Mesodermal cell (in vitro differentiated cells): ENCODE data around the gene RRAS. TPM values are rescaled to one million over a fixed set of nuclear protein-coding genes. Genes with fewer than 3 reads are reported as not detected.
A peak's percentile ranks its signal among the peaks of the same experiment; 100 is the strongest.

Experiments used
- H3K27ac ChIP-seq: 2 replicates; pipeline ENCODE4 v1.7.0; 2013; ENCODE audit warnings: mild to moderate bottlenecking, low read depth, low read length, moderate library complexity; ENCODE audit not compliant: severe bottlenecking
- H3K36me3 ChIP-seq: 2 replicates; pipeline ENCODE4 v1.7.1; 2013; ENCODE audit warnings: mild to moderate bottlenecking, low read length, moderate library complexity; ENCODE audit not compliant: control insufficient read depth, insufficient read depth
- H3K4me1 ChIP-seq: one replicate; pipeline ENCODE4 v1.7.1; 2013; ENCODE audit warnings: mild to moderate bottlenecking, low read length; ENCODE audit not compliant: insufficient read depth, control insufficient read depth, poor library complexity, severe bottlenecking
- H3K4me3 ChIP-seq: 2 replicates; pipeline ENCODE4 v1.7.0; 2013; ENCODE audit warnings: low read length, control low read depth, mild to moderate bottlenecking; ENCODE audit not compliant: insufficient read depth, poor library complexity, severe bottlenecking; ENCODE audit errors: extremely low read depth
- H3K9me3 ChIP-seq: 2 replicates; pipeline ENCODE4 v1.7.1; 2013; ENCODE audit warnings: mild to moderate bottlenecking, low read length, moderate library complexity; ENCODE audit not compliant: control insufficient read depth
- WGBS, 2 experiments: methylation state at CpG; one replicate each; pipeline ENCODE4 v1.1.5; 2013; ENCODE audit warnings: missing lambda C conversion rate in 2 of 2; ENCODE audit not compliant: insufficient coverage in 2 of 2; 5-methylcytosine and 5-hydroxymethylcytosine counted together
- polyA plus RNA-seq, 2 experiments: library from polyadenylated mRNA; stranded (reverse); fragments of 50-300 nt; gene quantifications; one replicate each; pipeline ENCODE4 v1.2.3, GENCODE V29; 2013

Gene RRAS
- polyA plus RNA-seq (2013, experiment 1 of 2) = 103 TPM
- 83.2 TPM for polyA plus RNA-seq (2013, experiment 2 of 2)

DNA sequence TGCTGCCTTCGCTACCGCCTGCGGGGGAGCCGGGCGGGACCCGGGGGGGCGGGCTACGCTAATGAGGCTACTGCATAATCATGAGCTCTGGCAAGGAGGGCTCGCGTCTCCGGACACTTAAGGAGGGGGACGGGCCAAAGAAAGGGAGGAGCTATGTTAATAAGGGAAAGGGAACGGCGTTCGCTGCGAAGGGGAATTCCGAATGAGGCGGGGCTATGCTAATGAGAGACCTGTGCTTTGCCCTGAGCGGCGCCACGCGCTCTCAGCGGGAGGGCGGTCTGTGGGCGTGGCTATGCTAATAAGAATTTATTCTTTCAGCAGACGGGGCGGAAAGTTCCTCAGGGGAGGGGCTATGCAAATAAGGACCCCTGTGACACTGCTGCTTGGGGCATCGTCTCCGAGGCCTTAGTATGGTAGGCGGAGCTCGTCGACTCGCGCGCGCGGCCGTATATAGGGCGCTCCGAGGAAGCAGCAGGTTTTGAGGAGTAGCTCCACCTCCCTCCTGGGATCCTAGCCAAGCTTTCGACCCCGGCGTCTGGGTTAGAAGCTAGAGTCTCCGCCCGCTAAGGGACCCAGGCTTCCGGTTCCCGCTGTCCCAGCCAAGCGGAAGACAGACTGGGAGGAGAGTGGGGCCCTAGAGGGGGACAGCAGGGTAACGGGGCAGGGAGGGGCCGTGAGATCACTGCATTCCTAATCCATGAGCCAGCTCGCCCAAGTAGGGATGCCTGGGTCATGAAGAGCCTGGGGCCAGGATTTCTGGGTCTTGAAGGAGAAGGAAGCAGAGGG is at the start of gene RRAS:
Gene RRAS (minus strand): TSS at position 31 of the 786 bp plus-strand sequence. CDS start 45 bp downstream, outside the sequence.
- peaks cover 19% of the 10 kb centered on the region for H3K36me3 ChIP-seq
- peak within 1 kb of the TSS; percentile 100 for H3K27ac ChIP-seq
- no peaks in the 10 kb centered on the region for H3K9me3 ChIP-seq
- peaks cover 43% of the 10 kb centered on the region for H3K4me1 ChIP-seq
- peak within 1 kb of the TSS; percentile 99 for H3K4me3 ChIP-seq
- 0% methylated on average over 43 to 46 of the region's 51 CpGs for WGBS, 2 experiments

DNA sequence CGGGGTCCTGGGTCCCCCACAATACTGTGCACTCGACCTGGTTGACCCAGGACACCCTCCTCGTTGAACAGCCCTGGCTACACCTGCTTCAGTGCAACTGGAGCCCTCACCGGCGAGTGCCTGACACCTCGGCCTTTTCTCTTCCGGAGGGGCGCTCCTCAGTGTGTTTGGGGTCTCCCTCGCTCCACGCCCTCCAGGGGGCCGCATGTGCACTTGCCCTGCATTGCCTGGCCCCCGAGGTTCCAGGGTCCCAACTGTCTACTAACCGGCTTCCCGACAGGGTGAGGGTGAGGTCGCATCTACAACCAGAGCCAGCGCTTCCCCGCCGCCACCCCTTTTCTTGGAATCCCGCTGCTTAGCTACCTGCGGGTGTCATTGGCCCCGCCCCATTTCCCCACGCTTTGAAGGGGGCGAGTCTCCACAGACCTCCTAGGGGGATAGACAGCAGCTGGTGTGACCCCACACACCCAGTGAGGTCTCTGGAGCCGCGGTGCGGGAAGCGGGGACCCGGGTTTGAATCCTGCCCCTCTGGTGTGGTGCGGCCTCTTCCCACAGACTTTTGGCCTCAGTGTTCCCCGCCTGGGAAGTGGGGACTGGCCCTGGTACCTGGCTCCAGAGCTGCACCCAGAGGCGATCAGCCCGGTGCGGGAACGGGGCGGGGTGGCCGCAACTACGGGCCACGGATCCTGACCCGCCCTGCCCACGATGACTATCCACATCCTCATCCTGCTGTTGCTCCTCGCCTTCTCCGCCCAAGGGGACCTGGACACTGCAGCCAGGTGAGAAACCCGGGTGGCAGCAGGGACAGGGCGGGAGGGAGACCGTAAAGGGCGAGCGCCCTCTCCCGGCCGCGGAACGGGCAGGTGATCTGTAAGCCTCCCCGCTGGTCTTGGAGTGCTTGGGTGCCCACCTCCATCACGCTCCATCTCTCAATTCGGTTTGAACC is 49.5 kb upstream of the RRAS start, which contains the start of gene ADM5:
Gene ADM5 (plus strand): TSS at position 462 of the 946 bp plus-strand sequence. CDS start 244 bp downstream, at position 706.
- Histone ChIP-seq H3K4me3 (peak within 1 kb of the TSS; percentile 41), H3K27ac (no peak within 1 kb of the TSS)

DNA sequence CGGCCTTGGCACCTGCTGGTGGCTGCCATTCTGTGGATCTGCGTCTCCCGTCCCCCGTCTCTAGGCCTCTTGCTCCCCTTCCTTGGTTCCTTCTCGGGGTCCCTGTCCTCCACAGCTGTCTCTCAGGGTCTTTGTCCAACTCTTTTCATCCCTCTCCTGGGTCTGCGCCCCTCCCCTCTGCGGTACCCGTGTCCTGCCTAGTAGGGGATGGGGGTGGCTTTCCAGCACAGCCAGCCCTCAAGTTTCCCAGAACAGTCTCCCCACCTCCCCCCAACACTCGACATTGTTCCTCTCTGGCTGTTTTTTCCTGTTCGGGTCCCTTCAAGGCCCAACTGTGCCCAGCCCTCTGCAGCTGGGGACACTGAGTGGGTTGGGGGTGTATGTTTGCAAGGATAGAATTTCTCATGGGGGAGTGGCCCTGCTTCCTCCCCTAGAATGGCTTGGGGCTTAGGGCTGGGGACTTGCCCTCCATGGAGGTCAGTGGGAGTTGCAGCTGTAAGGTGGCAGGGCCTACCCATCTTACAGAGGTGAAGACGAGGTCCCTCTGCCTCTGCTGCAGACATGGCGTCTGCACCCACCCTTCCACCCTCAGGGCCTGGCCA is 48.7 kb upstream of the RRAS start:
- Histone ChIP-seq H3K4me3 (no peak overlapping the region), H3K9me3 (no peaks in the 10 kb centered on the region), H3K4me1 (peaks cover 5% of the 10 kb centered on the region), H3K27ac (no peak overlapping the region), H3K36me3 (peaks cover 57% of the 10 kb centered on the region)
- 92 to 96% methylated on average over 6 of the region's 12 CpGs for WGBS, 2 experiments

More for the DNA sequence above, 49.5 kb upstream of the RRAS start, which contains the start of gene ADM5:
- peaks cover 50% of the 10 kb centered on the region for H3K36me3 ChIP-seq
- peaks cover 5% of the 10 kb centered on the region for H3K4me1 ChIP-seq
- H3K9me3 ChIP-seq = no peaks in the 10 kb centered on the region
- 95 to 96% methylated on average over 40 to 53 of the region's 54 CpGs for WGBS, 2 experiments

DNA sequence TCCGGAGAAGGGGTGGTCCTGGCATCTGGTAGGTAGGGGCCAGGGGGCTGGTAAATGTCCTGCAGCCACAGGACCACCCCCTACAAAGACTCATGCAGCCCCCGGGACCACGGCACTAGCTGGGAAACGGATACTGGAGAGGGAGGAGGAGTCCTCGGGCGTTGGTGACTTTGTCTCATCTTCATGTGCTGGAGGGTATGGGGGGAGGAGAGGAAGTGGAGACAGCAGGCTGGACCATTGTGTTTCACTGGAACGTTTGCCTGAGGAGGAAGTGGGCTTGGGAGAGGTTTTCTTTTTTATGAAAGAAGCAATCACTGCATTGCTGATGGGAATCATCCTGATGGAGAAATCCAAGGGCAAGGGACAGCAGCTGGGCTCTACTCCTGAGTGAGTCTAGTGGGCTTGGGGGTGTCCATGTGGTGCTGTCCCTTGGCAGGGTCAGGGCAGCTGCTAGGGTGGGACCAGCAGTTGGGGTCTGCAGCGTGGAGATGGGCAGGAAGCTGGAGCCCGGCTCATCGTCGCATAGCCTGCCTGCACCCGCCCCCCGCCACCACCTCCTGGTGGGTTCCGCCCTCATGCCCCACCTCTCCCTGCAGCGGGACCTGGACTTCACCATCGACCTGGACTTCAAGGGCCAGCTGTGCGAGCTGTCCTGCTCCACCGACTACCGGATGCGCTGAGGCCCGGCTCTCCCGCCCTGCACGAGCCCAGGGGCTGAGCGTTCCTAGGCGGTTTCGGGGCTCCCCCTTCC is 47.8 kb upstream of the RRAS start:
- Histone ChIP-seq H3K4me3 (no peak overlapping the region), H3K9me3 (no peaks in the 10 kb centered on the region), H3K27ac (peak overlapping the region; percentile 10), H3K4me1 (peaks cover 5% of the 10 kb centered on the region), H3K36me3 (peaks cover 66% of the 10 kb centered on the region)
- 87 to 94% methylated on average over 7 to 17 of the region's 26 CpGs for WGBS, 2 experiments

DNA sequence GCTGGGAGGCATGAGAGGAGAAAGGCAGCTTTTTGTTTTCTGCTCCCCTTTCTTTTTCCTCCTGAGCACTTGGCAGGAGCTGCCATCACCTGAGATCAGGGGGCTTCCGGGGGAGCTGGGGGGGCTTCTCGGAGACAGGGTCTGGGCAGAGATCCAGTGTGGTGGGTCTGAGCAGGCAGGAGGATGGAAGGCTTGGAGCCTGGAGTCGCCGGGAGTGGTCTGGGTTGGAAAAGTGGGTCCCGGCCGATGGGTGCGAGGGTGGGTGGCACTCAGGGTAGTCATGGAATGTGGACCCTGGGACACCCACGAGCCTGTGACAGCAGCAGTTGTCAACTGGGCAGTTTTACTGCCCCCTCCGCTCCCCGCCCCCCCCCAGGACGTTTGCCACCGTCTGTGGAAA is 47.2 kb upstream of the RRAS start:
- no peak overlapping the region for H3K27ac ChIP-seq
- no peak overlapping the region for H3K4me3 ChIP-seq
- WGBS, 2 experiments = 93 to 96% methylated on average over 7 of the region's 12 CpGs
- H3K4me1 ChIP-seq = peaks cover 5% of the 10 kb centered on the region
- H3K36me3 ChIP-seq = peaks cover 72% of the 10 kb centered on the region
- no peaks in the 10 kb centered on the region for H3K9me3 ChIP-seq

DNA sequence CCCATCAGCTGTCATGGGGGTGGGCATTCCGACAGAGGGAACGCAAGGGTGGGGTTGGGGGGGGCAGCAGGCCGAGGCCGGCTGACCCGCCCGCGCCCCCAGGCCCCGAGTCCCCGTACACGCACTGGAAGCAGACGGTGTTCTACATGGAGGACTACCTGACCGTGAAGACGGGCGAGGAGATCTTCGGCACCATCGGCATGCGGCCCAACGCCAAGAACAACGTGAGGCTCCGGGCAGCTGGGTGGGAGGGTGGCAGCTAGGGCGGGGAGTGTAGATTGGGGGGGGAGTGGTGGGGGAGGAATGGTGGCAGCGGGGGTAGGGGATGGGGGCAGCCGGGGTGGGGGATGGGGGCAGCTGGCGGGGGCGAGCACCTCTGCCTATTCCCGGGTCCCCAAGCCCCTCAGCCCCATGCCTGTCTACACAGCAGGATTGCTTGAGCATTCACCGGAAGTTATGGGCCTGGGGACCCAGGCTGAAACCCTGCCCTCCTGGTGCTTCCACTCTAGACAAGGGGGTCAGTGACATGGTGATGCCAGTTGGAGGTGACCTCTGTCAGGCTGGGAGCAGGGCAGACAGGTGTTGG is 46.7 kb upstream of the RRAS start:
- WGBS, 2 experiments = 95 to 97% methylated on average over 12 to 19 of the region's 27 CpGs
- Histone ChIP-seq H3K4me3 (no peak overlapping the region), H3K36me3 (peaks cover 78% of the 10 kb centered on the region), H3K4me1 (peaks cover 5% of the 10 kb centered on the region), H3K9me3 (no peaks in the 10 kb centered on the region), H3K27ac (no peak overlapping the region)

DNA sequence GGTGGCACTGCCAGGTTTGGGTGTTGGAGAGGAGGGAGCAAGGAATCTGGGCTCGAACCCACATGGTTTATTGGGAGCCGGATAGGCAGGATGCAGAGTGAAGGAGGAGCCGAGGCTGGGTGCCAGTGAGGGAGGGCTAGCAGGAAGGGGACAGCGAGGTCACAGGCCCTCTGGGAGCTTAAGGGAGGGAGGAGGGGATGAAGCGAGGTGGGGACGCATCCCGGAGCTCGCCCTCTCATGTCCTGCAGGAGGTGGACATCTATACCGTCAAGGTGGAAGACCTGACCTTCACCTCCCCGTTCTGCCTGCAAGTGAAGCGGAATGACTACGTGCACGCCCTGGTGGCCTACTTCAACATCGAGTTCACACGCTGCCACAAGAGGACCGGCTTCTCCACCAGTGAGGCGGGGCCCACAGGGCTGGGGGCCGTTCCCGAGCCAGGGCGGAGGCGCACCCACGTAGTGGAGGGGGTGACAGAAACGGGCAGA is 45.9 kb upstream of the RRAS start:
- 95% methylated on average over 23 of the region's 23 CpGs for WGBS, 2 experiments
- Histone ChIP-seq H3K4me1 (peaks cover 5% of the 10 kb centered on the region), H3K4me3 (no peak overlapping the region), H3K9me3 (no peaks in the 10 kb centered on the region), H3K27ac (no peak overlapping the region), H3K36me3 (peaks cover 85% of the 10 kb centered on the region)

DNA sequence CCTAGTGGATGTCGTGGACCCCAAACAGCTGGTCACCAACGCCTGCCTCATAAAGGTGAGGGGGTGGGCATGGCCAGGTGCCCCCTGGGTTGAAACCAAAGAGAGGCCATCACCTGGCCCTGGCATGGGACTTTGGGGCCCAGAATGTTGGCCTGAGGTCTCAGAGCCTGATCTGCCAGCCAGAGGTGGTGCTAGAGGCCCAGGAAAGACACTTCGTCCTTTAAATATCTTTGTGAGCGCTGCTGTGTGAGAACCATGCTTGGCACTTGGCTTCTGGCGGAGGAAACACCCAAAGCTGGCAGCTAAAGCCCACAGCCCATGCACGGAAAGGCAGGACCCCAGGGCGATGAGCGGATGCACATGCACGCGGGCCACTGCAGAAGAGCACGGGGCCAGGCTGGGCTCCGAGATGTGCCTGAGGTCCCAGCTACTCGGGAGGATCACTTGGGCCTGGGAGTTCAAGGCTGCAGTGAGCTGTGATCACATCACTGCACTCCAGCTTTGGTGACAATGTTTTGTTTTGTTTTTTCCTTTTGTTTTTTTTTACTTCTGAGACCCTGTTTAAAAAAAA is 45.1 kb upstream of the RRAS start:
- Histone ChIP-seq H3K27ac (no peak overlapping the region), H3K36me3 (peaks cover 86% of the 10 kb centered on the region), H3K9me3 (no peaks in the 10 kb centered on the region), H3K4me1 (peaks cover 10% of the 10 kb centered on the region), H3K4me3 (no peak overlapping the region)
- WGBS, 2 experiments = 98 to 99% methylated on average over 13 of the region's 13 CpGs

DNA sequence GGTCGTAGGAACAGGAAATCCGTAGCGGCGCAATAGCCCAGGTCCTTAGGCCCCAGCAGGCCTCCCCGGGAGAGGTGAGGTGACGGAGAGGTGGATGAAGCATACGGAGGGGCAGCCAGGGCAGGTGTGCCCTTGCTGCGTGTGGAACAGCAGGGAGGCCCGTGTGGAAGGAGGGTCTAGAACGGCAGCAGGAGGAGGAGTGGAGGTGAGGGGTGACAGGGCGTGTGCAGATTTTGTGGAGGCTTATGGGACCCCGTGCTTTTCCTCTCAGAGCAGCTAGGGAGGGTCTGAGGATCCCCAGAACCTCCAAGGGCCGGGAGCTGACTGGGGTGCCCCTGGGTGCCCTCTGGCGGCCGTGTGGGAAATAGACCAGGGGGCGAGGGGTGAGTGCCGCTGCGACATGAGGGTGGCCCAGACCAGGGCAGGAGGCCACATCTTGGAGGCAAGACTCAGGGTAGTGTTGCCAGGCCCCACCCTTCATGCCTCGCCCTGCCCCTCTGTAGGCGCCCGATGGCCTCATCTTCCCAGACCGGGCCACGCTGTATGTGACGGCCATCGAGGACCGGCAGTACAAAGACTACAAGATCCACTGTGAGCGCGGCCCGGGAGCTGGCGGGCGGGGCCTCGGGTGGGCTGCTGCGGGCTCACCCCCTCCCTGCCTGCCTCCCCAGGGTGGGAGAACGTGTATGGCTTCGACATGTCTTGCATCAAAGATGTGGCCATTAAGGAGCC is 44.5 kb upstream of the RRAS start:
- WGBS, 2 experiments = 95 to 96% methylated on average over 34 of the region's 35 CpGs
- Histone ChIP-seq H3K36me3 (peaks cover 81% of the 10 kb centered on the region), H3K4me1 (peaks cover 16% of the 10 kb centered on the region), H3K9me3 (no peaks in the 10 kb centered on the region), H3K4me3 (no peak overlapping the region), H3K27ac (no peak overlapping the region)
